PC-9 (cell line): ENCODE data around the gene FCAMR. TPM values are rescaled to one million over a fixed set of nuclear protein-coding genes. Genes with fewer than 3 reads are reported as not detected.

ENCODE experiments used
- BruUV-seq: library from RNA; stranded (reverse); fragments of 400-500 nt; replicated peaks from 2 replicates; lab custom pipeline; 2021; lab: Mats Ljungman, UMichigan
- CTCF ChIA-PET: fragments of 300-600 bp; sonication (Branson Sonifier 250); formaldehyde crosslinking; loops from one replicate; lab custom pipeline; 2022; ENCODE audit warnings: antibody characterized with exemption; lab: Charles Lee
- POLR2A ChIA-PET: fragments of 300-600 bp; sonication (Branson Sonifier 250); formaldehyde crosslinking; loops from one replicate; lab custom pipeline; 2022; ENCODE audit warnings: antibody characterized with exemption; ENCODE audit not compliant: unreplicated experiment; lab: Charles Lee
- DNase-seq, 2 experiments: peaks; one replicate each; pipeline versions ENCODE4 v3.0.0 to v3.0.0-alpha.2; 2015 to 2022; ENCODE audit warnings: mixed read lengths in 1 of 2
- H2AFZ ChIP-seq: fragments of 200-600 bp; sonication (generic); 2 replicates; pipeline ENCODE4 v1.8.1; 2017; ENCODE audit warnings: antibody characterized with exemption
- H3F3A ChIP-seq: fragments of 200-600 bp; sonication (generic); 2 replicates; pipeline ENCODE4 v1.8.1; 2017; ENCODE audit warnings: antibody characterized with exemption, mild to moderate bottlenecking, low read depth; ENCODE audit not compliant: insufficient read depth
- H3K27ac ChIP-seq: fragments of 200-600 bp; sonication (generic); 2 replicates; pipeline ENCODE4 v1.6.1; 2016; ENCODE audit warnings: mixed run types
- H3K27me3 ChIP-seq: fragments of 200-600 bp; sonication (generic); 2 replicates; pipeline ENCODE4 v1.6.1; 2016; ENCODE audit warnings: low read depth, mixed run types; ENCODE audit not compliant: insufficient read depth
- H3K36me3 ChIP-seq: fragments of 200-600 bp; sonication (generic); 2 replicates; pipeline ENCODE4 v1.6.1; 2016; ENCODE audit warnings: low read depth, mixed run types
- H3K4me1 ChIP-seq: fragments of 200-600 bp; sonication (generic); replicated peaks from 2 replicates; pipeline ENCODE4 v1.6.1; 2016; ENCODE audit warnings: mixed run types; ENCODE audit not compliant: insufficient read depth
- H3K4me2 ChIP-seq: fragments of 200-600 bp; sonication (generic); 2 replicates; pipeline ENCODE4 v1.6.1; 2017; ENCODE audit warnings: mixed run types
- H3K4me3 ChIP-seq: fragments of 200-600 bp; sonication (generic); 2 replicates; pipeline ENCODE4 v1.6.1; 2016; ENCODE audit warnings: mixed run types
- H3K79me2 ChIP-seq: fragments of 200-600 bp; sonication (generic); 2 replicates; pipeline ENCODE4 v1.6.1; 2017; ENCODE audit warnings: low read depth, mixed run types
- H3K9me2 ChIP-seq: fragments of 200-600 bp; sonication (generic); 2 replicates; pipeline ENCODE4 v1.8.1; 2017; ENCODE audit warnings: mild to moderate bottlenecking; ENCODE audit not compliant: insufficient read depth
- H3K9me3 ChIP-seq: fragments of 200-600 bp; sonication (generic); 2 replicates; pipeline ENCODE4 v1.8.1; 2016; ENCODE audit warnings: low read depth; ENCODE audit not compliant: insufficient read depth
- H4K20me1 ChIP-seq: fragments of 200-600 bp; sonication (generic); 2 replicates; pipeline ENCODE4 v1.8.1; 2017; ENCODE audit not compliant: insufficient read depth
- CTCF ChIP-seq: fragments of 200-600 bp; sonication (generic); conservative IDR thresholded peaks from 2 replicates; pipeline ENCODE4 v1.6.1; 2017; ENCODE audit warnings: mixed run types, antibody characterized with exemption, mild to moderate bottlenecking, moderate library complexity
- EZH2 ChIP-seq: fragments of 200-600 bp; sonication (generic); IDR thresholded peaks from 2 replicates; pipeline ENCODE4 v1.8.0; 2017; ENCODE audit warnings: antibody characterized with exemption, low read depth
- intact Hi-C: fragments of 100-400 bp; cut with micrococcal nuclease; formaldehyde crosslinking; loops from one replicate; pipeline ENCODE4 v1.10.0; 2022; ENCODE audit not compliant: unreplicated experiment
- total RNA-seq: library from RNA; stranded (reverse); gene quantifications from 2 replicates; pipeline ENCODE4 v1.2.3, GENCODE V29; 2021

Gene FCAMR
- total RNA-seq, 1 experiment from 2014 or later = not detected

DNA sequence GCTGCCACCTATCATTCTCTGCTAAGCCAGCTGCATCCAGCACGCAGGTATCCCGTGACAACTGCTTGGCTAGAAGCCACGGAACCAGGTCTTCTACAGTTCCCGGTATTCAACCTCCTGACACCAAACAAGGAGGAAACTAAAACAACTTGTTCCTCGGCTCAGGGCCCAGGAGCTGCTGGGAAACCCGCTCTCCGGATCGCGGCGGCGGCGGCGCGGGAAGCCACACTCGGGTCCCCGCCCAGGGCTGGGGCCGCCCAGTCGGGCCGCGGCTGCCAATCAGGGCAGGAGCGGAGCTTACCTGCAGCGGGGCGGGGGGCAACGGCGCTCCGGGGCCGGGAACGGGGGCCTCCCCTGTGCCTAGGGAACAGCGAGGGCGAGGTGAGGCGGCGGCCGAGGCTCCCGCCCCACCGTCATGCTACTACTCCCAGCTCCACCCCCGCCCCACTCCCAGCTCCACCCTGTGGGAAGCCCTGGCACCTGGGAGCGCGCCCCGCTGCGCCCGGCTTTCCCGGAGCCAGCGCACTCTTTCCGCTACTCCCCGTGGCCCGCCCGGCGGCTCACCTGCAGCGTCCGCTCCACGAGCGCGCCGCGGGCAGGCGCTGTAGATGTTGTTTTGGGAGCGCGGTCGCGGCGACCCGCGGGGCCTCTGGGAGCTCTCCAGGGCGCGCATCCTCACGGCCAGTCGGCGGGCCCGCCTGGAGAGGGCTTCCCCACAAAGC lies 60.9 kb downstream of the FCAMR start:
- Histone ChIP-seq H3K4me2 (peak overlapping the region; percentile 71), H3K4me3 (peak overlapping the region; percentile 58), H4K20me1 (no peaks in the 10 kb centered on the region), H2AFZ (peak overlapping the region; percentile 77), H3K9me3 (no peaks in the 10 kb centered on the region), H3F3A (peaks cover 32% of the 10 kb centered on the region; the same call in 1 of the 2 replicates), H3K4me1 (peaks cover 23% of the 10 kb centered on the region), H3K79me2 (no peaks in the 10 kb centered on the region), H3K9me2 (no peaks in the 10 kb centered on the region), H3K27ac (no peak overlapping the region), H3K36me3 (no peaks in the 10 kb centered on the region), H3K27me3 (no peaks in the 10 kb centered on the region)
- intact Hi-C loops = no loop called here
- DNase-seq = peak; percentile 70 to 86
- BruUV-seq = TSS peak; percentile 46
- ChIA-PET CTCF (interaction anchor here (0.6 to 1.8 kb wide), 12 partner anchors 10 to 298 kb away, joined by 3 to 10 read pairs (median 4); partner anchors contain the start of genes EIF2D and PFKFB2), POLR2A (interaction anchor here (0.6 to 0.8 kb wide), 4 partner anchors 116 to 440 kb away, joined by 3 to 5 read pairs (median 4); partner anchors contain the start of gene C1orf116)
- no peak; the same call in 1 of the 2 replicates for TF ChIP-seq CTCF
- TF ChIP-seq EZH2 = no peak

- H3K4me2 ChIP-seq = no peak overlapping the region
- H3K27me3 ChIP-seq = no peaks in the 10 kb centered on the region
- peaks cover 33% of the 10 kb centered on the region; the same call in 1 of the 2 replicates for H3F3A ChIP-seq
- intact Hi-C loops = no loop called here
- H3K27ac ChIP-seq = no peak overlapping the region
- TF ChIP-seq CTCF (no peak), EZH2 (no peak)
- BruUV-seq = no TSS peak
- no peaks in the 10 kb centered on the region for H4K20me1 ChIP-seq
- CTCF ChIA-PET = no interaction called here
- no peaks in the 10 kb centered on the region for H3K9me2 ChIP-seq
- DNase-seq = no peak
- H3K36me3 ChIP-seq = no peaks in the 10 kb centered on the region
- no peaks in the 10 kb centered on the region for H3K79me2 ChIP-seq
- peaks cover 23% of the 10 kb centered on the region for H3K4me1 ChIP-seq
- H3K4me3 ChIP-seq = no peak overlapping the region
- no peaks in the 10 kb centered on the region for H3K9me3 ChIP-seq
- POLR2A ChIA-PET = no interaction called here
- H2AFZ ChIP-seq = no peak overlapping the region
These were observed 62.2 kb downstream of the FCAMR start for GRCh38 chr1:206908038-206908437.

Other genes with a start within 250 kb of the FCAMR start
- not detected in 2 replicates for gene IL19, start 199.7 kb downstream of the FCAMR start, total RNA-seq
- not detected in 2 replicates for gene IL10, start 198.0 kb downstream of the FCAMR start, total RNA-seq
- gene IL20, start 104.8 kb downstream of the FCAMR start, total RNA-seq = not detected in 2 replicates
- gene IL24, start 73.0 kb downstream of the FCAMR start, total RNA-seq = not detected in 2 replicates
- gene FCMR, start 48.5 kb downstream of the FCAMR start, total RNA-seq = 0.63 and 1.2 TPM in 2 replicates
- gene PIGR, start 24.0 kb downstream of the FCAMR start, total RNA-seq = 0.10 TPM in 1 of 2 replicates, not detected in the other
- 30.2 and 36.7 TPM in 2 replicates for gene C1orf116, start 62.3 kb upstream of the FCAMR start, total RNA-seq
- gene YOD1, start 80.7 kb upstream of the FCAMR start, total RNA-seq = 11.2 and 12.5 TPM in 2 replicates
- 16.3 and 28.0 TPM in 2 replicates for gene PFKFB2, start 82.8 kb upstream of the FCAMR start, total RNA-seq
- gene C4BPB, start 118.4 kb upstream of the FCAMR start, total RNA-seq = 1.4 and 4.2 TPM in 2 replicates
- not detected in 2 replicates for gene C4BPA, start 133.8 kb upstream of the FCAMR start, total RNA-seq